Measurements from ENCODE around the gene TMBIM4. TPM values are rescaled to one million over a fixed set of nuclear protein-coding genes. Genes with fewer than 3 reads are reported as not detected.
"Not testable (repeated sequence)": the region's sequence is repeated elsewhere in the genome, so short reads cannot be mapped to it uniquely, and the experiment has no call there.

TMBIM4 gene
- total and polyA plus RNA-seq, 4 donors: 74.4 to 125 (median 91.8) TPM

DNA sequence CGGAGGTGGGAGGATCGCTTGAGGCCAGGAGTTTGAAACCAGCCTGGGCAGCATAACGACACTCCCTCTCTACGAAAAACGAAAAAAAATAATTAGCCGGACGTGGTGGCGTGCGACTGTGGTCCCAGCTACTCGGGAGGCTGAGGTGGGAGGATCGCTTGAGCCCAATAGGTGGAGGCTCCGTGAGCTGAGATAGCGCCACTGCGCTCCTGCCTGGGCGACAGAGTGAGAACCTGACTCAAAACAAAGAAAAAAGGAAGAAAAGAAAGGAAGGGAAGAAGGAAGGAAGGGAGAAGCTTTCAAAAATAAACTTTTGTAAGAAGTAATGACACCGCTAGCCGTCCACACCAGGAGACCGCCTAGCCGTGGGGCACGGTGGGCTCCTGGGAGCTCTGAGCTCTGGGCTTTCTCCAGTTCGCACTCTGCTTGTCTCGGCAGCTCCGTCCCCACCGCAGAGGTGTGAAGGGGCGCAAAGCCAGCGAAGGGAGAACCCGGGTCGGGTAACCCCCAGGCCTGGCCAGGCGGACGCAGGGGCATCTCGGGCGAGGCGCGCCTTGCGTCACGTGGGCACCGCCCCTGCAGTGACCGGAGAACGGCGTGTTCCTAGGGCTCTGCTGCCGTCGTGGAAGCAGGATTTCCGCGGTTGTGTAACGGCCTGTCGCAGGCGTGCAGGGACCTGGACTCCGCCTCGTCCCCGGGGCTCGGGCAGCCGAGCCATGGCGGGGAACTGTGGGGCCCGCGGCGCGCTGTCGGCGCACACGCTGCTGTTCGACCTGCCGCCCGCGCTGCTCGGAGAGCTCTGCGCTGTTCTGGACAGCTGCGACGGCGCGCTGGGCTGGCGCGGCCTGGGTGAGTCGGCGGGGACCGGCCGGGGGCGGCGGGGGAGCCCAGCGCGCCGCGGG, 19.0 kb upstream of the TMBIM4 start, which contains the start of gene IRAK3:
IRAK3 (plus strand) TSS at position 631 of the 902 bp plus-strand sequence; CDS start at position 717, 86 bp downstream.
- Histone ChIP-seq H3K36me3 (ENCODE audit: control insufficient read depth, insufficient read depth, low read length) (no peaks in the 10 kb centered on the region), H3K4me3 (ENCODE audit: low read depth, low read length) (peak within 1 kb of the TSS; percentile 51), H3K27me3 (ENCODE audit: control insufficient read depth, insufficient read depth, low read length) (peaks cover 11% of the 10 kb centered on the region), H3K9me3 (ENCODE audit: control insufficient read depth, insufficient read depth, low read length) (no peaks in the 10 kb centered on the region), H3K27ac (ENCODE audit: low read depth, low read length) (peak within 1 kb of the TSS; percentile 64), H3K4me1 (ENCODE audit: control insufficient read depth, insufficient read depth, low read length) (peaks cover 9% of the 10 kb centered on the region)
- 18% methylated on average over 82 of the region's 82 CpGs for WGBS (ENCODE audit: insufficient coverage)
- peak in 2 of 6 donors; percentile 58 to 59 for DNase-seq (ENCODE audit: low read depth in 4 of 6, low spot score in 6 of 6)

- H3K27ac ChIP-seq (ENCODE audit: low read depth, low read length): no peak overlapping the region
- H3K4me1 ChIP-seq (ENCODE audit: control insufficient read depth, insufficient read depth, low read length): peaks cover 9% of the 10 kb centered on the region
- H3K4me3 ChIP-seq (ENCODE audit: low read depth, low read length): no peak overlapping the region
- H3K36me3 ChIP-seq (ENCODE audit: control insufficient read depth, insufficient read depth, low read length): no peaks in the 10 kb centered on the region
- DNase-seq (ENCODE audit: low read depth in 4 of 6, low spot score in 6 of 6): no peak
- peaks cover 11% of the 10 kb centered on the region for H3K27me3 ChIP-seq (ENCODE audit: control insufficient read depth, insufficient read depth, low read length)
- no peaks in the 10 kb centered on the region for H3K9me3 ChIP-seq (ENCODE audit: control insufficient read depth, insufficient read depth, low read length)
- 100% methylated on average over 2 of the region's 4 CpGs for WGBS (ENCODE audit: insufficient coverage)
Observed at GRCh38 chr12:66187821-66188220, 18.0 kb upstream of the TMBIM4 start.

- Histone ChIP-seq H3K27me3 (ENCODE audit: control insufficient read depth, insufficient read depth, low read length) (peaks cover 11% of the 10 kb centered on the region), H3K36me3 (ENCODE audit: control insufficient read depth, insufficient read depth, low read length) (no peaks in the 10 kb centered on the region), H3K9me3 (ENCODE audit: control insufficient read depth, insufficient read depth, low read length) (no peaks in the 10 kb centered on the region), H3K27ac (ENCODE audit: low read depth, low read length) (no peak overlapping the region), H3K4me3 (ENCODE audit: low read depth, low read length) (no peak overlapping the region), H3K4me1 (ENCODE audit: control insufficient read depth, insufficient read depth, low read length) (peaks cover 9% of the 10 kb centered on the region)
- WGBS (ENCODE audit: insufficient coverage): 83% methylated on average over 1 of the region's 2 CpGs
- no peak for DNase-seq (ENCODE audit: low read depth in 4 of 6, low spot score in 6 of 6)
Observed at GRCh38 chr12:66187036-66187435, 17.2 kb upstream of the TMBIM4 start.

- DNase-seq (ENCODE audit: low read depth in 4 of 6, low spot score in 6 of 6); H3K4me3 ChIP-seq (ENCODE audit: low read depth, low read length); H3K9me3 ChIP-seq (ENCODE audit: control insufficient read depth, insufficient read depth, low read length); H3K36me3 ChIP-seq (ENCODE audit: control insufficient read depth, insufficient read depth, low read length); H3K4me1 ChIP-seq (ENCODE audit: control insufficient read depth, insufficient read depth, low read length); H3K27ac ChIP-seq (ENCODE audit: low read depth, low read length): not testable (repeated sequence)
- 86% methylated on average over 1 of the region's 3 CpGs for WGBS (ENCODE audit: insufficient coverage)
- H3K27me3 ChIP-seq (ENCODE audit: control insufficient read depth, insufficient read depth, low read length): peaks cover 11% of the 10 kb centered on the region
Observed at GRCh38 chr12:66184822-66185221, 15.0 kb upstream of the TMBIM4 start.

DNA sequence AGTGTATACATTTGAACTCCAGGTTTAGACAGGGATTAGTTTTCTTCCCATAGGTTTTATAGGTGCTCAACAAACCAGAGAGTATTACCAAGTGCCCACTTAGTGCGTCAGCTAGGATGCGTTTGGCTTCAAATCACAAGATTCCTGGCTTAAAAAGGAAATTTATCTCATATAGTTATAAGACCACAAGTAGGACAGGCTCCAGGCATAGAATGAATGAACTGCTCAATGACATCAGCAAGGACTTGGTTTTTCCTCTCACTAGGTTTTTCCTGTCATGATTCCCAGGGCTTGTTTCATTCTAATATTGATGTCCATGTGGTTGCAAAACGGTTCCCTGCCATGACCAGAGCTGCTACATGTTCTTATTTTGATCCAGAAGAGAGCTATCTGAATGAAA, 13.2 kb upstream of the TMBIM4 start:
- WGBS (ENCODE audit: insufficient coverage): no CpG with 5 or more reads among the region's 3 CpGs
- no peaks in the 10 kb centered on the region for H3K4me1 ChIP-seq (ENCODE audit: control insufficient read depth, insufficient read depth, low read length)
- H3K4me3 ChIP-seq (ENCODE audit: low read depth, low read length): no peak overlapping the region
- no peaks in the 10 kb centered on the region for H3K9me3 ChIP-seq (ENCODE audit: control insufficient read depth, insufficient read depth, low read length)
- no peaks in the 10 kb centered on the region for H3K36me3 ChIP-seq (ENCODE audit: control insufficient read depth, insufficient read depth, low read length)
- DNase-seq (ENCODE audit: low read depth in 4 of 6, low spot score in 6 of 6): no peak
- H3K27me3 ChIP-seq (ENCODE audit: control insufficient read depth, insufficient read depth, low read length): no peaks in the 10 kb centered on the region
- H3K27ac ChIP-seq (ENCODE audit: low read depth, low read length): no peak overlapping the region

DNA sequence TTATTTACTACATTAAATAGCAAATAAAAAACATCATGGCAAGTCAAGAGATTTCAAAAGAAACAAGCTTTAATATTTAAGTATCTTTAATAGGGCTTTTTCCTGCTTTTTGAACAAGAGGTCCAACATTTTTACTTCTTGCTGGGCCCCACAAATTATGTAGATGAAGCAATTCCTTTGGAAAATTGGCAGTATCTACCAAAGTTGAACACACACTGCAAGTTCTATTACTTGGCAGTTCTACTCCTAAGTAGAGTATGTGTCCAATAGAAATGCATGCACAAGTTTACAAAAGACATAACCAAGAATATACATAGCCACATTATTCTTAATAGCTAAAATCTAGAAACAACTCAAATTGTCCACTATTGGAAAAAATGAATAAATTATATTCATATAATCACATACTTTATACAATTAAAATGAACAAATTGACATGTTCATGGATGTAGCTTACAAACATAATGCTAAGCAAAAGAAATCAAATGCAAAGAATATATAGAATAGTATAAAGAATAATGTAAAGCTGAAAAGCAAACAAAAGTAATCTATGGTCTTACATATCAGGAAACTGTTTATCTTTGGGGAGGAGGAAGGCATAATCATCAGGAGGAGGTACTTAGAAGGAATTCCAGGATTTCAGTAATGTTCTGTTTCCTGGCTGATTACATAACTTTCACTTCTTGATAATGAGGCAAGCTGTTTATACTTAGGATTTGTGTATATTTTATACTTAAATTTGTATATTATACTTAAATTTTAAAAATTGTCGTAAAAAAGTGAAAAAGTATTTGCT, 6.5 kb upstream of the TMBIM4 start:
- Histone ChIP-seq H3K36me3 (ENCODE audit: control insufficient read depth, insufficient read depth, low read length) (no peaks in the 10 kb centered on the region), H3K4me3 (ENCODE audit: low read depth, low read length) (no peak overlapping the region), H3K27me3 (ENCODE audit: control insufficient read depth, insufficient read depth, low read length) (no peaks in the 10 kb centered on the region), H3K4me1 (ENCODE audit: control insufficient read depth, insufficient read depth, low read length) (no peaks in the 10 kb centered on the region), H3K9me3 (ENCODE audit: control insufficient read depth, insufficient read depth, low read length) (no peaks in the 10 kb centered on the region), H3K27ac (ENCODE audit: low read depth, low read length) (no peak overlapping the region)
- no peak for DNase-seq (ENCODE audit: low read depth in 4 of 6, low spot score in 6 of 6)
- no CpG with 5 or more reads among the region's 1 CpG for WGBS (ENCODE audit: insufficient coverage)

DNA sequence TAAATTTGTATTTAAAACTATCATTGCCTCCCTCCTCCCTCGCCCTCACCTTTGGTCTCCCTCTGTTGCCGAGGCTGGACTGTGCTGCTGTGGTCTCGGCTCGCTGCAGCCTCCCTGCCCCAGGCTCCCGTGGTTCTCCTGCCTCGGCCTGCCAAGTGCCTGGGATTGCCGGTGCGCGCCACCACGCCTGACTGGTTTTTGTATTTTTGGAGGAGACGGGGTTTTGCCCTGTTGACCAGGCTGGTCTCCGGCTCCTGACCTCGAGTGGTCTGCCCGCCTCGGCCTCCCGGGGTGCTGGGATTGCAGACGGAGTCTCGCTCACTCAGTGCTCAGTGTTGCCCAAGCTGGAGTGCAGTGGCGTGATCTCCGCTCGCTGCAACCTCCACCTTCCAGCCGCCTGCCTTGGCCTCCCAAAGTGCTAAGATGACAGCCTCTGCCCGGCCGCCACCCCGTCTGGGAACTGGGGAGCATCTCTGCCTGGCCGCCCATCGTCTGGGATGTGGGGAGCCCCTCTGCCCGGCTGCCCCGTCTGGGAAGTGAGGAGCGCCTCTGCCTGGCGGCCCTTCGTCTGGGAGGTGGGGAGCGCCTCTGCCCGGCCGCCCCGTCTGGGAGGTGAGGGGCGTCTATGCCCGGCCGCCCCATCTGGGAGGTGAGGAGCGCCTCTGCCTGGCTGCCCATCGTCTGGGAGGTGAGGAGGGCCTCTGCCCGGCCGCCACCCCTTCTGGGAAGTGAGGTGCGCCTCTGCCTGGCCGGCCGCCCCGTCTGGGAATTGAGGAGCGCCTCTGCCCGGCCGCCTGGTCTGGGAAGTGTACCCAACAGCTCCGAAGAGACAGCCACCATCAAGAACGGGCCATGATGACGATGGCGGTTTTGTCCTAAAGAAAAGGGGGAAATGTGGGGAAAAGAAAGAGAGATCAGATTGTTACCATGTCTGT, 4.9 kb upstream of the TMBIM4 start:
- not testable (repeated sequence) for H3K27me3 ChIP-seq (ENCODE audit: control insufficient read depth, insufficient read depth, low read length); H3K9me3 ChIP-seq (ENCODE audit: control insufficient read depth, insufficient read depth, low read length); H3K36me3 ChIP-seq (ENCODE audit: control insufficient read depth, insufficient read depth, low read length); DNase-seq (ENCODE audit: low read depth in 4 of 6, low spot score in 6 of 6); H3K27ac ChIP-seq (ENCODE audit: low read depth, low read length); H3K4me3 ChIP-seq (ENCODE audit: low read depth, low read length); H3K4me1 ChIP-seq (ENCODE audit: control insufficient read depth, insufficient read depth, low read length)
- WGBS (ENCODE audit: insufficient coverage): 96% methylated on average over 47 of the region's 54 CpGs

DNA sequence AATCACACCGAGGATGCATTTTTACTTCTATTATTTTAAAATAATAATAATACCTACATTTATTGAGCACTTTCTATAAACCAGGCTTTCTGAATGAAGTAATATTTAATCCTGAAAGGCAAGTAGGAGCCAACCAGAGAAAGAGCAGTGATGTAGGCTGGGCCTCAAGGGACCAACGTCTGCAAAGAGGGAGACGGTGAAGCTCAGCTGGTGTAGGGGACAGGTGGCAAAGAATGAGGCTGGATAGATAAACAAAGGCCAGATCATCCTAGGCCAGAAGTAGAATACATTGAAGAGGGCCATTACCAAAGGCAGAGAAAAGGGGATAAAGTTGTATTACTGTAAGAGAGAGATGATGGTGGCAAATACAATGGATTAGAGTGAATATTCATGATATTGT, 810 bp upstream of the TMBIM4 start:
- H3K4me3 ChIP-seq (ENCODE audit: low read depth, low read length): peak overlapping the region; percentile 69
- peaks cover 10% of the 10 kb centered on the region for H3K4me1 ChIP-seq (ENCODE audit: control insufficient read depth, insufficient read depth, low read length)
- no peak overlapping the region for H3K27ac ChIP-seq (ENCODE audit: low read depth, low read length)
- no peaks in the 10 kb centered on the region for H3K9me3 ChIP-seq (ENCODE audit: control insufficient read depth, insufficient read depth, low read length)
- 100% methylated on average over 1 of the region's 3 CpGs for WGBS (ENCODE audit: insufficient coverage)
- no peaks in the 10 kb centered on the region for H3K36me3 ChIP-seq (ENCODE audit: control insufficient read depth, insufficient read depth, low read length)
- DNase-seq (ENCODE audit: low read depth in 4 of 6, low spot score in 6 of 6): no peak
- H3K27me3 ChIP-seq (ENCODE audit: control insufficient read depth, insufficient read depth, low read length): no peaks in the 10 kb centered on the region

GRCh38 chr12:66168410-66168809, 1.4 kb downstream of the TMBIM4 start:
- peaks cover 10% of the 10 kb centered on the region for H3K4me1 ChIP-seq (ENCODE audit: control insufficient read depth, insufficient read depth, low read length)
- peak overlapping the region; percentile 5 for H3K27ac ChIP-seq (ENCODE audit: low read depth, low read length)
- peak overlapping the region; percentile 69 for H3K4me3 ChIP-seq (ENCODE audit: low read depth, low read length)
- no peaks in the 10 kb centered on the region for H3K27me3 ChIP-seq (ENCODE audit: control insufficient read depth, insufficient read depth, low read length)
- H3K36me3 ChIP-seq (ENCODE audit: control insufficient read depth, insufficient read depth, low read length): no peaks in the 10 kb centered on the region
- WGBS (ENCODE audit: insufficient coverage): 89% methylated on average over 3 of the region's 8 CpGs
- H3K9me3 ChIP-seq (ENCODE audit: control insufficient read depth, insufficient read depth, low read length): peaks cover 2% of the 10 kb centered on the region
- DNase-seq (ENCODE audit: low read depth in 4 of 6, low spot score in 6 of 6): no peak
